Left lung (tissue), 10 donors: ENCODE data around the gene PGF. TPM values are rescaled to one million over a fixed set of nuclear protein-coding genes. Genes with fewer than 3 reads are reported as not detected.
"Not testable (repeated sequence)": the region's sequence is repeated elsewhere in the genome, so short reads cannot be mapped to it uniquely, and the experiment has no call there.

Experiments used
- ATAC-seq: fragments of 200-7000 bp; cut with Tn5 transposase; one replicate; pipeline ENCODE4 v1.9.1; 2020; ENCODE audit warnings: moderate library complexity
- DNase-seq, 4 donors: peaks; one replicate each; pipeline ENCODE4 v3.0.0-alpha.2; 2013 to 2020
- H3K27ac ChIP-seq, 2 donors: fragments of 200-600 bp; sonication (generic) in 1 of 2; one replicate each; pipeline versions ENCODE4 v1.5.0 to v1.8.0; 2020 to 2021
- H3K27me3 ChIP-seq, 2 donors: fragments of 200-600 bp; sonication (generic) in 1 of 2; one replicate each; pipeline versions ENCODE4 v1.5.0 to v1.8.0; 2020 to 2021
- H3K36me3 ChIP-seq, 2 donors: fragments of 200-600 bp; sonication (generic) in 1 of 2; one replicate each; pipeline versions ENCODE4 v1.5.0 to v1.8.0; 2020 to 2021
- H3K4me1 ChIP-seq, 2 donors: fragments of 200-600 bp; one replicate each; pipeline ENCODE4 v1.8.0; 2021
- H3K4me3 ChIP-seq, 2 donors: fragments of 200-600 bp; sonication (generic) in 1 of 2; one replicate each; pipeline versions ENCODE4 v1.5.0 to v1.8.0; 2020 to 2021; ENCODE audit warnings: mild to moderate bottlenecking in 1 of 2
- H3K9me3 ChIP-seq, 2 donors: fragments of 200-600 bp; sonication (generic) in 1 of 2; one replicate each; pipeline versions ENCODE4 v1.5.0 to v1.8.0; 2020 to 2021
- intact Hi-C, 2 donors: fragments of 100-400 bp; cut with DNase I; formaldehyde crosslinking; loops; one replicate each; pipeline versions ENCODE4 v1.11.2 to v1.14.2; 2022
- polyA plus RNA-seq, 6 donors: library from polyadenylated mRNA; unstranded; fragments of 120-200 nt; gene quantifications; one replicate each; pipeline ENCODE4 v1.2.1, GENCODE V29; 2013; ENCODE audit not compliant: insufficient read length in 6 of 6
- total RNA-seq, 2 donors: library from RNA; stranded (reverse); fragmentation: NEBNext Ultra II Directional; extraction: Animal tissue kit (Norgen Biotek cat#: 25700); gene quantifications; one replicate each; pipeline ENCODE4 v1.2.1, GENCODE V29; 2021
- TF ChIP-seq, protein P1 (sequence below), 2 donors: fragments of 200-600 bp; sonication (generic) in 1 of 2; IDR thresholded peaks; one replicate each; pipeline versions ENCODE4 v1.5.0 to v1.8.0; 2021; ENCODE audit warnings: antibody characterized with exemption in 2 of 2
- donor health status: DM: no; HTN: yes; CAD: no.
- donor health status: DM: no; HTN: no; CAD: no.

The PGF gene
- total and polyA plus RNA-seq, 8 donors: 3.4 to 18.6 (median 13.2) TPM

DNA sequence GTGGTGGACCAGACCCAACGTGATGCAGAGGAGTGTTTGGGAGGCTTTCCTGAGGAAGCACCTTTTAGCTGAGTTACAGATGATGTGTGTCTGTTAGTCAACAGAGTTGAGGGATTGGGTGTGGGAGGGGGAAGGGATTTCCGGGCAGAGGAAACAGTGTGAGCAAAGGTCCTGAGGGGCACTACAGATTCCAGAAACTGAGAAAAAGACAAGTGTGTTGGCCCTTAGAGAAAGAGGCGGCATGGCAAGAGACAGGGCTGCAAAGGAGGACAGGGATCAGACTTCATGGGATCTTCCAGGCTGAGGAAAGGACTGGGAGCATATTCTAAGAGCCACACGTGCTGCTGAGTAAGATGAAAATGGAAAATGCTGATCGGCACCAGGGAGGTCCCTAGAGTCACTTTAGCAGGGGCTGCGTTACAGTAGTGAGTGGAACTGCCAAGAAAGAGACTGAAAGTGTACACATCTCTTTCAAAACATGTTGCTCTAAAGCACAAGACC, 22.9 kb downstream of the PGF start:
- Histone ChIP-seq H3K36me3 (no peaks in the 10 kb centered on the region), H3K27me3 (no peaks in the 10 kb centered on the region), H3K4me3 (no peak overlapping the region), H3K4me1 (peaks cover 5 to 28% of the 10 kb centered on the region in 2 donors), H3K27ac (peak overlapping the region in 1 of 2 donors; percentile 9), H3K9me3 (no peaks in the 10 kb centered on the region)
- intact Hi-C loops: no loop called here
- TF ChIP-seq, protein P1, sequence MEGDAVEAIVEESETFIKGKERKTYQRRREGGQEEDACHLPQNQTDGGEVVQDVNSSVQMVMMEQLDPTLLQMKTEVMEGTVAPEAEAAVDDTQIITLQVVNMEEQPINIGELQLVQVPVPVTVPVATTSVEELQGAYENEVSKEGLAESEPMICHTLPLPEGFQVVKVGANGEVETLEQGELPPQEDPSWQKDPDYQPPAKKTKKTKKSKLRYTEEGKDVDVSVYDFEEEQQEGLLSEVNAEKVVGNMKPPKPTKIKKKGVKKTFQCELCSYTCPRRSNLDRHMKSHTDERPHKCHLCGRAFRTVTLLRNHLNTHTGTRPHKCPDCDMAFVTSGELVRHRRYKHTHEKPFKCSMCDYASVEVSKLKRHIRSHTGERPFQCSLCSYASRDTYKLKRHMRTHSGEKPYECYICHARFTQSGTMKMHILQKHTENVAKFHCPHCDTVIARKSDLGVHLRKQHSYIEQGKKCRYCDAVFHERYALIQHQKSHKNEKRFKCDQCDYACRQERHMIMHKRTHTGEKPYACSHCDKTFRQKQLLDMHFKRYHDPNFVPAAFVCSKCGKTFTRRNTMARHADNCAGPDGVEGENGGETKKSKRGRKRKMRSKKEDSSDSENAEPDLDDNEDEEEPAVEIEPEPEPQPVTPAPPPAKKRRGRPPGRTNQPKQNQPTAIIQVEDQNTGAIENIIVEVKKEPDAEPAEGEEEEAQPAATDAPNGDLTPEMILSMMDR (IDR thresholded peaks at IDR 0.05): no peak
- no peak for DNase-seq
- peak; percentile 25 for ATAC-seq

DNA sequence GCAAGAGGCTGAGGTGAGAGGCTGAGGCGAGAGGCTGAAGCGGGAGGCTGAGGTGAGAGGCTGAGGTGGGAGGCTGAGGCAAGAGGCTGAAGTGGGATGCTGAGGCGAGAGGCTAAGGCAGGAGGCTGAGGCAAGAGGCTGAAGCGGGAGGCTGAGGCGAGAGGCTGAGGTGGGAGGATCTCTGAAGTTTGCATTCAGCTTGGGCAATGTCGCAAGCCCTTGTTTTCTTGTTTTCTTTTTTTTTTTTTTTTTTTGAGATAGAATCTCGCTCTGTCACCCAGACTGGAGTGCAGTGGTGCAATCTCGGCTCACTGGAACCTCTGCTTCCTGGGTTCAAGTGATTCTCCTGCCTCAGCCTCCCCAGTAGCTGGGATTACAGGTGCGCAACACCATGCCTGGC, 23.7 kb downstream of the PGF start:
- H3K36me3 ChIP-seq, intact Hi-C loops, ATAC-seq, H3K27me3 ChIP-seq, H3K27ac ChIP-seq, H3K4me3 ChIP-seq, H3K9me3 ChIP-seq: not testable (repeated sequence)
- H3K4me1 ChIP-seq: peaks cover 5 to 28% of the 10 kb centered on the region in 2 donors
- DNase-seq: peak in 1 of 4 donors; percentile 13

DNA sequence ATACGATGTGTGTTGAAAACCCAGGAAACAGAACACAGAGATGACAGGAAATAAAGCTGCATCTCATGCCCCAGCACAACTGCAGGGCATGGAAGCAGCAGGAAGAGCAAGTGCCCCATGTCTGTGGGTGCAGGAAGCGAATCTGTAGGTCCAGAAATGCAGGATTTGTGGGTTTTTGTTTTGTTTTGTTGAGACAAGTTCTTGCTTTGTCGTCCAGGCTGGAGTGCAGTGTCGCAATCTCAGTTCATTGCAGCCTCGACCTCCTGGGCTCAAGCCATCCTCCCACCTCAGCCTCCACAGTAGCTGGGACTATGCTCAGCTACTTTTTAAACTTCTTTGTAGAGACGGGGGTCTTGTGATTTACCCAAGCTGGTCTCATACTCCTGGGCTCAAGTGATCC, 26.2 kb downstream of the PGF start:
- Histone ChIP-seq H3K27me3 (no peaks in the 10 kb centered on the region), H3K9me3 (no peaks in the 10 kb centered on the region), H3K36me3 (no peaks in the 10 kb centered on the region), H3K27ac (no peak overlapping the region), H3K4me1 (peaks cover 0 to 19% of the 10 kb centered on the region in 2 donors), H3K4me3 (no peak overlapping the region)
- DNase-seq (no peak), ATAC-seq (no peak)
- TF ChIP-seq, protein P1 (IDR thresholded peaks at IDR 0.05): no peak
- intact Hi-C loops: no loop called here

DNA sequence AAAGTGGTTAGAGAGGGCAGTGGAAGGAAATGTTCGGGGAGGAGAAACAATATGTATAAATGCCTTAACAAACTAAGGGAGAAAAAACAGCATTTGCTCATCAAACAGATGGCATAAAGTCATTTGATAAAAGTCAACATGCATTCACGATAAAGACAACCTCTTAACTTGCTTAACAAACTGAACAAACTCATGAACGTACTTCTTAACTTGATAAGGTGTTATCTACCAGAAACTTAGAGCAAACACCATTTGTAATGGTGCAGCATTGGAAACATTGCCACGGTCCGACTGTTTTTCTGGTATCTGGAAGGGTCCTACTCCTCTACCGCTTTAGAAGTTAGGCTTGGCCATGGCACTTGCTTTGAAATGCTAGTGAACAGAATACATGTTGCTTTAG, 28.2 kb downstream of the PGF start:
- TF ChIP-seq, protein P1 (IDR thresholded peaks at IDR 0.05): no peak
- no peak overlapping the region for H3K27ac ChIP-seq
- DNase-seq (no peak), ATAC-seq (no peak)
- H3K9me3 ChIP-seq: no peaks in the 10 kb centered on the region
- intact Hi-C loops: no loop called here
- no peak overlapping the region for H3K4me3 ChIP-seq
- H3K27me3 ChIP-seq: peaks cover 0 to 17% of the 10 kb centered on the region in 2 donors
- peaks cover 0 to 17% of the 10 kb centered on the region in 2 donors for H3K4me1 ChIP-seq
- H3K36me3 ChIP-seq: no peaks in the 10 kb centered on the region

DNA sequence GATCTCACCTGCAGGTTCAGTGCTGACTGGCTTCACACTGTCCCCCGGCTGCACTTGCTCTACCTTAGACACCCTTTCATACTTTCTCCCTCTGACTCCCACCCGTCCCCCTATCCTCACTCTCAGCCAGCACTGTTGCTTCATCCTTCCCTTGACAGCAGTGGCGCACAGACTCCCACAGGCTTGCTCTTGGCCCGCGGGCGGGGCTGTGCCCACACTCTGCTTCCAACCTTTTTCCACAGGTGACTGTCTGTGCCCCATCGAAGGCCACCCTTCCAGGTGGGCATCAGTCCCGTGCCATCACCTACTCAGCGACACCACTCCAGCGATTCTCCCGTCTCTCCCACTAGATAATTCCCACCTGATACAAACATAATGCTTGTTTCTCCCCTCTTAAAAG, 31.3 kb downstream of the PGF start:
- H3K27ac ChIP-seq: no peak overlapping the region
- TF ChIP-seq, protein P1 (IDR thresholded peaks at IDR 0.05): no peak
- no peaks in the 10 kb centered on the region for H3K36me3 ChIP-seq
- intact Hi-C loops: no loop called here
- peaks cover 0 to 13% of the 10 kb centered on the region in 2 donors for H3K4me1 ChIP-seq
- no peak for ATAC-seq
- H3K9me3 ChIP-seq: no peaks in the 10 kb centered on the region
- DNase-seq: peak in 1 of 4 donors; percentile 46
- H3K27me3 ChIP-seq: peaks cover 0 to 17% of the 10 kb centered on the region in 2 donors
- H3K4me3 ChIP-seq: no peak overlapping the region
